Measurements from ENCODE around the gene GALNT14. TPM values are rescaled to one million over a fixed set of nuclear protein-coding genes. Genes with fewer than 3 reads are reported as not detected.

Gene GALNT14
- total RNA-seq, 1 donor from 2014 or later, result 2.1 TPM

GRCh38 chr2:30990176-30990575 lies 148.1 kb downstream of the GALNT14 start:
- H3K4me1 ChIP-seq (ENCODE audit: insufficient read depth, low read length), result no peaks in the 10 kb centered on the region
- FAIRE-seq (no peak), DNase-seq (ENCODE audit: low read depth) (no peak)
- H3K27me3 ChIP-seq (ENCODE audit: insufficient read depth, low read length), result no peaks in the 10 kb centered on the region
- H3K36me3 ChIP-seq (ENCODE audit: insufficient read depth, low read length), result no peaks in the 10 kb centered on the region
- H2AFZ ChIP-seq (ENCODE audit: low read depth, low read length), result no peak overlapping the region
- no peaks in the 10 kb centered on the region for H4K20me1 ChIP-seq (ENCODE audit: insufficient read depth, low read length)
- H3K27me3 Mint-ChIP-seq (ENCODE audit: low read depth, unreplicated experiment), result peaks cover 14% of the 10 kb centered on the region
- no peaks in the 10 kb centered on the region for H3K36me3 Mint-ChIP-seq (ENCODE audit: low read depth, unreplicated experiment)
- H3K9ac ChIP-seq (ENCODE audit: low read length), result no peak overlapping the region
- peaks cover 5% of the 10 kb centered on the region for H3K9me3 ChIP-seq (ENCODE audit: insufficient read depth, low read depth, low read length)
- H3K4me2 ChIP-seq (ENCODE audit: low read length), result no peak overlapping the region
- no peak overlapping the region for H3K27ac ChIP-seq (ENCODE audit: low read depth, low read length)
- TF ChIP-seq CTCF (IDR thresholded peaks at IDR 0.05; ENCODE audit: insufficient read depth, low read depth, low read length), result no peak
- TF ChIP-seq EZH2 (IDR thresholded peaks at IDR 0.05; ENCODE audit: insufficient read depth, low read length), result no peak
- peaks cover 2% of the 10 kb centered on the region for H3K9me3 Mint-ChIP-seq (ENCODE audit: unreplicated experiment)
- no peaks in the 10 kb centered on the region for H3K4me1 Mint-ChIP-seq (ENCODE audit: low read depth, unreplicated experiment)
- H3K4me3 ChIP-seq (ENCODE audit: insufficient read depth, low read depth, low read length), result no peak overlapping the region
- H3K4me3 Mint-ChIP-seq (ENCODE audit: unreplicated experiment), result no peak overlapping the region
- no peaks in the 10 kb centered on the region for H3K79me2 ChIP-seq (ENCODE audit: insufficient read depth, low read length)
- no peak overlapping the region for H3K27ac Mint-ChIP-seq (ENCODE audit: unreplicated experiment)

DNA sequence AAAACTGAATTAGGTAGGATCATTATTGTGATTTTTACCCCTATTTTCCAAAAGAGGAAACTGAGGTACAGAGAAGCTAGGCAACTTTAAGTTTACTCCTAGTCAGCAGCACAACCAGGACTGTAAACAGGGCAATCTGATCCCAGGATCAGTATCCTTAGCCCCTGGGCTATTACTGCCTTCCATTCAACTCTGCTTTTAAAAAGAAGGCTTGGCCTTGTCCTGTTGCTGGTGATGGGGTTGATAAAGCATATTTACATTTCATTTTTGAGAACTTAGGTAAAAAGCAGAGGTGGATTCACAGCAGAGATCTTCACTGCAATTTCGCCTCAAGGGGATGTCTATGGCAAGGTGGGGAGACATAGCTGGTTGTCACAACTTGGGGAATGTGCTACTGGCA lies 148.5 kb downstream of the GALNT14 start:
- H3K4me3 Mint-ChIP-seq (ENCODE audit: unreplicated experiment), result no peak overlapping the region
- Histone ChIP-seq H3K27me3 (ENCODE audit: insufficient read depth, low read length) (no peaks in the 10 kb centered on the region), H3K36me3 (ENCODE audit: insufficient read depth, low read length) (no peaks in the 10 kb centered on the region), H3K4me2 (ENCODE audit: low read length) (no peak overlapping the region), H4K20me1 (ENCODE audit: insufficient read depth, low read length) (no peaks in the 10 kb centered on the region), H3K4me1 (ENCODE audit: insufficient read depth, low read length) (no peaks in the 10 kb centered on the region), H3K4me3 (ENCODE audit: insufficient read depth, low read depth, low read length) (no peak overlapping the region), H3K79me2 (ENCODE audit: insufficient read depth, low read length) (no peaks in the 10 kb centered on the region), H3K9me3 (ENCODE audit: insufficient read depth, low read depth, low read length) (peaks cover 5% of the 10 kb centered on the region), H2AFZ (ENCODE audit: low read depth, low read length) (no peak overlapping the region), H3K27ac (ENCODE audit: low read depth, low read length) (no peak overlapping the region), H3K9ac (ENCODE audit: low read length) (no peak overlapping the region)
- H3K36me3 Mint-ChIP-seq (ENCODE audit: low read depth, unreplicated experiment), result no peaks in the 10 kb centered on the region
- no peak overlapping the region for H3K27ac Mint-ChIP-seq (ENCODE audit: unreplicated experiment)
- peaks cover 14% of the 10 kb centered on the region for H3K27me3 Mint-ChIP-seq (ENCODE audit: low read depth, unreplicated experiment)
- TF ChIP-seq CTCF (IDR thresholded peaks at IDR 0.05; ENCODE audit: insufficient read depth, low read depth, low read length) (no peak), EZH2 (IDR thresholded peaks at IDR 0.05; ENCODE audit: insufficient read depth, low read length) (no peak)
- no peak for DNase-seq (ENCODE audit: low read depth)
- H3K4me1 Mint-ChIP-seq (ENCODE audit: low read depth, unreplicated experiment), result no peaks in the 10 kb centered on the region
- FAIRE-seq, result no peak
- H3K9me3 Mint-ChIP-seq (ENCODE audit: unreplicated experiment), result peaks cover 2% of the 10 kb centered on the region

DNA sequence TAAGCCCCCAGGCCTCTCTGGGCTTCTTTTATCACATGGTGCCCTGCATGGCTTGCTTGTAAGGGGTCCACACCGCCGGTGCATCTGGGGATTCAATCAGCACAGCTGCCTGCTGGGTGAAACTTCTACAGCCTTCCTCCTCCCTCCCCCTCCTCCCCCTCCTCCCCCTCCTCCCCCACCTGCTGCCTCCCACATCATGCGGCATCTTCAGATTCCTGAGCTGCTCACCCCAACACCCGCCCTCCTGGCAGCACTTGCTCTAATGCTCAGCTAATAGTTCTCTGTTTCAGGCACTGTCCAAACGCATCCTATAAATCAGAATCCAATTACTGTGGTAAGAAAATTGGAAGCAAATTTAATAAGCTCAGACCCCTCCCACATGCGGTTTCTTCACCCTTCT lies 150.7 kb downstream of the GALNT14 start:
- DNase-seq (ENCODE audit: low read depth), result no peak
- Histone ChIP-seq H3K4me1 (ENCODE audit: insufficient read depth, low read length) (no peaks in the 10 kb centered on the region), H3K4me2 (ENCODE audit: low read length) (no peak overlapping the region), H3K27ac (ENCODE audit: low read depth, low read length) (no peak overlapping the region), H2AFZ (ENCODE audit: low read depth, low read length) (no peak overlapping the region), H3K9me3 (ENCODE audit: insufficient read depth, low read depth, low read length) (peaks cover 5% of the 10 kb centered on the region), H4K20me1 (ENCODE audit: insufficient read depth, low read length) (no peaks in the 10 kb centered on the region), H3K27me3 (ENCODE audit: insufficient read depth, low read length) (no peaks in the 10 kb centered on the region), H3K9ac (ENCODE audit: low read length) (no peak overlapping the region), H3K36me3 (ENCODE audit: insufficient read depth, low read length) (no peaks in the 10 kb centered on the region), H3K79me2 (ENCODE audit: insufficient read depth, low read length) (no peaks in the 10 kb centered on the region), H3K4me3 (ENCODE audit: insufficient read depth, low read depth, low read length) (no peak overlapping the region)
- FAIRE-seq, result no peak
- H3K27ac Mint-ChIP-seq (ENCODE audit: unreplicated experiment), result no peak overlapping the region
- peaks cover 19% of the 10 kb centered on the region for H3K27me3 Mint-ChIP-seq (ENCODE audit: low read depth, unreplicated experiment)
- H3K4me3 Mint-ChIP-seq (ENCODE audit: unreplicated experiment), result no peak overlapping the region
- no peaks in the 10 kb centered on the region for H3K4me1 Mint-ChIP-seq (ENCODE audit: low read depth, unreplicated experiment)
- H3K36me3 Mint-ChIP-seq (ENCODE audit: low read depth, unreplicated experiment), result no peaks in the 10 kb centered on the region
- TF ChIP-seq CTCF (IDR thresholded peaks at IDR 0.05; ENCODE audit: insufficient read depth, low read depth, low read length) (no peak), EZH2 (IDR thresholded peaks at IDR 0.05; ENCODE audit: insufficient read depth, low read length) (no peak)
- peaks cover 2% of the 10 kb centered on the region for H3K9me3 Mint-ChIP-seq (ENCODE audit: unreplicated experiment)
